Measurements from ENCODE around the gene DCUN1D4. TPM values are rescaled to one million over a fixed set of nuclear protein-coding genes. Genes with fewer than 3 reads are reported as not detected.

DCUN1D4 gene
- total and polyA plus RNA-seq, 4 donors, result 15.2 to 33.9 (median 21.8) TPM

GRCh38 chr4:51958199-51958968 is 115.4 kb downstream of the DCUN1D4 start (continued):
- TF ChIP-seq REST (IDR thresholded peaks at IDR 0.05), result no peak

- no peaks in the 10 kb centered on the region for H3K27me3 ChIP-seq (ENCODE audit: control insufficient read depth in 4 of 4, insufficient read depth in 4 of 4, low read length in 3 of 4)
- H3K4me1 ChIP-seq (ENCODE audit: control insufficient read depth in 4 of 4, insufficient read depth in 4 of 4, low read length in 3 of 4), result peaks cover 2 to 12% (median 4%) of the 10 kb centered on the region in 4 donors
- H3K36me3 ChIP-seq (ENCODE audit: control insufficient read depth in 4 of 4, insufficient read depth in 3 of 4, low read depth in 1 of 4, low read length in 3 of 4), result no peaks in the 10 kb centered on the region
- H3K9ac ChIP-seq (ENCODE audit: low read depth in 1 of 2, low read length in 2 of 2), result no peak overlapping the region
- H3K27ac ChIP-seq (ENCODE audit: low read depth in 1 of 2, low read length in 2 of 2), result no peak overlapping the region
- no peaks in the 10 kb centered on the region for H3K9me3 ChIP-seq (ENCODE audit: control insufficient read depth in 4 of 4, low read length in 3 of 4)
- DNase-seq (ENCODE audit: low spot score), result no peak
- no peak for TF ChIP-seq FOXA2 (IDR thresholded peaks at IDR 0.05)
- TF ChIP-seq HNF4G (IDR thresholded peaks at IDR 0.05), result no peak
- TF ChIP-seq YY1 (IDR thresholded peaks at IDR 0.05), result no peak
- TF ChIP-seq ATF3 (IDR thresholded peaks at IDR 0.05), result no peak
- TF ChIP-seq RXRA (IDR thresholded peaks at IDR 0.05), result no peak
- TF ChIP-seq REST (IDR thresholded peaks at IDR 0.05), result no peak
- TF ChIP-seq NR2F2 (IDR thresholded peaks at IDR 0.05), result no peak
- no peak for TF ChIP-seq JUND (IDR thresholded peaks at IDR 0.05)
- TF ChIP-seq HNF4A (conservative IDR thresholded peaks at IDR 0.05), result no peak
- TF ChIP-seq RAD21 (IDR thresholded peaks at IDR 0.05), result no peak
- TF ChIP-seq GABPA (IDR thresholded peaks at IDR 0.05 in 1 of 2, conservative IDR thresholded peaks at IDR 0.05 in 1 of 2), result no peak
- no peak for TF ChIP-seq EGR1 (IDR thresholded peaks at IDR 0.05; ENCODE audit: low read depth in 2 of 2)
- TF ChIP-seq MAX (IDR thresholded peaks at IDR 0.05), result no peak
- TF ChIP-seq SP1 (IDR thresholded peaks at IDR 0.05), result no peak
- TF ChIP-seq ZBTB33 (IDR thresholded peaks at IDR 0.05), result no peak
- no peak for TF ChIP-seq CTCF (IDR thresholded peaks at IDR 0.05; ENCODE audit: low read depth, low read length, missing input control)
- TF ChIP-seq TAF1 (conservative IDR thresholded peaks at IDR 0.05), result no peak
- TF ChIP-seq FOXA1 (IDR thresholded peaks at IDR 0.05), result no peak
- no peak overlapping the region for H3K4me3 ChIP-seq (ENCODE audit: low read depth in 1 of 3, low read length in 3 of 3)
- WGBS, result 69% methylated on average over 4 of the region's 4 CpGs
Observed at GRCh38 chr4:51960486-51960885, 117.5 kb downstream of the DCUN1D4 start.

Data from liver (tissue), 9 donors.